Measurements from ENCODE around the gene CD9. TPM values are rescaled to one million over a fixed set of nuclear protein-coding genes. Genes with fewer than 3 reads are reported as not detected.

CD9 gene
- total RNA-seq, 1 donor from 2014 or later, result 241 TPM

DNA sequence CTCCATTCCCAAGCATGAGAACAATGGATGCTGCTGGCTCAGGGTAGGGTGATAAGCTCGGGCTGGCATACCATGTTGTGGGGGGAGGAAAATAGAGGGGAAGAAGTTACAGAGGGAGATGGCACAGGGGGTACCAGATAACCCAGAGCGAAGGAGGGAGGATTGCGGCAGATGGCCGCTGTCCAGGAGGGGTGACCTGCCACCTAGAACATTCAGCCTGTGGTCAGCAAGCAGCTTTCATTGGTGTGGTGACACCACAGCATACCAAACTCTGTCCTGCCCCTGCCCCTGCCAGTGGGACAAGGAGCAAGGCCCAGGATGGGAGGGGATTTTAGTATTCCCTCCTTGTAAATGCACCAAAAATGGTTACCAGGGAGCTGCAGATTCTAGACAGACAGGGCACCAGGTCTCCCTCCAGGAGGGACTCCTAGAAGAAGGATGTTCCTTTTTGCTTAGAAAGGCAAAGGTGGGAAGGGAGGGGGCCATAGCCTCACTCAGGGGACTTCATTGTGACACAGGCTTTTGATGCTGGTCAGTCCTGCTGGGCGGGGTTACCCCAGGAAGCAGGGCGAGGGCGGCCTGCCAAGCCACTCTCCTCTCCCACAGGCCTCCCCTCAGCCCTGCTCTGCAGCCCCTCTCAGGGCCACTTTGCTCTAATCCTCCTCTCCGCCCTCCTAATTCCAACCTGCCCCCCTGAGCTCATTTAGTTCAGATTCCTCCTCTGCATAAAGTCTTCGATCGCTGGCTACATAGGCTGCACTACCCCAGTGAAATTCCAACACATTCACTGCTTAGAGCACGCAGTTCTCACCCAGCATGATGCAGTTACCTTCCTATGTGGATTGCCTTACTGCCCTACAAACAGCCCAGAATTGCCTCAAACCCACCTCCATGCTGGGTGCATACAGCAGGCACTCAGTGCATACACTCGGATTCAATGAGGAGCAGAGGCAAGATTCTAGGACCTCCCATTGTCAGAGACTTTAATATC, 74.3 kb downstream of the CD9 start:
- Histone ChIP-seq H3K27me3 (ENCODE audit: control insufficient read depth, insufficient read depth, low read length) (no peaks in the 10 kb centered on the region), H3K4me3 (ENCODE audit: low read depth, low read length) (no peak overlapping the region), H3K36me3 (ENCODE audit: control insufficient read depth, insufficient read depth, low read length) (no peaks in the 10 kb centered on the region)
- no peak for DNase-seq (ENCODE audit: low read depth)
- TF ChIP-seq, protein P1, sequence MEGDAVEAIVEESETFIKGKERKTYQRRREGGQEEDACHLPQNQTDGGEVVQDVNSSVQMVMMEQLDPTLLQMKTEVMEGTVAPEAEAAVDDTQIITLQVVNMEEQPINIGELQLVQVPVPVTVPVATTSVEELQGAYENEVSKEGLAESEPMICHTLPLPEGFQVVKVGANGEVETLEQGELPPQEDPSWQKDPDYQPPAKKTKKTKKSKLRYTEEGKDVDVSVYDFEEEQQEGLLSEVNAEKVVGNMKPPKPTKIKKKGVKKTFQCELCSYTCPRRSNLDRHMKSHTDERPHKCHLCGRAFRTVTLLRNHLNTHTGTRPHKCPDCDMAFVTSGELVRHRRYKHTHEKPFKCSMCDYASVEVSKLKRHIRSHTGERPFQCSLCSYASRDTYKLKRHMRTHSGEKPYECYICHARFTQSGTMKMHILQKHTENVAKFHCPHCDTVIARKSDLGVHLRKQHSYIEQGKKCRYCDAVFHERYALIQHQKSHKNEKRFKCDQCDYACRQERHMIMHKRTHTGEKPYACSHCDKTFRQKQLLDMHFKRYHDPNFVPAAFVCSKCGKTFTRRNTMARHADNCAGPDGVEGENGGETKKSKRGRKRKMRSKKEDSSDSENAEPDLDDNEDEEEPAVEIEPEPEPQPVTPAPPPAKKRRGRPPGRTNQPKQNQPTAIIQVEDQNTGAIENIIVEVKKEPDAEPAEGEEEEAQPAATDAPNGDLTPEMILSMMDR (IDR thresholded peaks at IDR 0.05; ENCODE audit: insufficient read depth, low read length, poor library complexity, severe bottlenecking), result no peak

DNA sequence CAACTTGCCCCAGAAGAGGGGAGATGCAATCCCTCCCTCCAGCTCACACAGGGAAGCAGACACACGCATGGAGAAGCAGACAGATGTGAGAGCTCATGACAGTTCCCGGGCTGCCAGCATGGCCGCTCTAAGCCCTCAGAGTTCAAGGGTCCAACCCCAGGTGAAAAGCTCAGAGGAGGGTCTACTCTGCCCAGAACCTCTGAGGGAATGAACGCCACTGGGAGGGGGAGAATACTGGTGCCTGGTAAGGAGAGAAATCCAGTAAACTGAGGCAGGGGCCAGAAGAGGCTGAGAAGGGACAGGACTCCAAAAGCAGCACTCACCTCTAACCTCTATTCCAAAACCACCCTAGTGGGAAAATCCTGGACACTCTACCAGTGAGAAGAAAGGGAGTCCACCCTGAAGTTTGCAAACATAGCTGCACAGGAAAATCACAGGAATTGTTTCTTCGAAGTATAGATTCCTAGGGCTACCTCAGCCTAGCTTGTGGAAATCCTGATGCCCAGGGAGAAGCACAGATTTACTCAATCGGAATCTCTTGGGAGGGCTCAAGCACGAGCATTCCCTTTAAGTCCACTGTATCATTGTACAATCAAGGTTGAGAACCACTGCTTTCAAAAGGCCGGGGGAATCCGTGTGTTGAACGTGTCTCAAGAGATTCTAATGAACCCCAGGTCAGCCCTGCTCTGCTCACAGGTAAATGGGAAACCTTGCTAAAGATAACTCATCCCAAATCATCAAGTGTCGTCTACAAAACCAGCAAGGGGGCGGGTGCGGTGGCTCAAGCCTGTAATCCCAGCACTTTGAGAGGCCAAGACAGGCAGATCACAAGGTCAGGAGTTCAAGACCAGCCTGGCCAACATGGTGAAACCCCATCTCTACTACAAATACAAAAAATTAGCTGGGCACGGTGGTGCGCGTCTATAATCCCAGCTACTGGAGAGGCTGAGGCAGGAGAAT, 76.0 kb downstream of the CD9 start:
- Histone ChIP-seq H3K36me3 (ENCODE audit: control insufficient read depth, insufficient read depth, low read length) (no peaks in the 10 kb centered on the region), H3K4me3 (ENCODE audit: low read depth, low read length) (no peak overlapping the region), H3K27me3 (ENCODE audit: control insufficient read depth, insufficient read depth, low read length) (no peaks in the 10 kb centered on the region)
- DNase-seq (ENCODE audit: low read depth), result no peak
- TF ChIP-seq, protein P1 (IDR thresholded peaks at IDR 0.05; ENCODE audit: insufficient read depth, low read length, poor library complexity, severe bottlenecking), result no peak

DNA sequence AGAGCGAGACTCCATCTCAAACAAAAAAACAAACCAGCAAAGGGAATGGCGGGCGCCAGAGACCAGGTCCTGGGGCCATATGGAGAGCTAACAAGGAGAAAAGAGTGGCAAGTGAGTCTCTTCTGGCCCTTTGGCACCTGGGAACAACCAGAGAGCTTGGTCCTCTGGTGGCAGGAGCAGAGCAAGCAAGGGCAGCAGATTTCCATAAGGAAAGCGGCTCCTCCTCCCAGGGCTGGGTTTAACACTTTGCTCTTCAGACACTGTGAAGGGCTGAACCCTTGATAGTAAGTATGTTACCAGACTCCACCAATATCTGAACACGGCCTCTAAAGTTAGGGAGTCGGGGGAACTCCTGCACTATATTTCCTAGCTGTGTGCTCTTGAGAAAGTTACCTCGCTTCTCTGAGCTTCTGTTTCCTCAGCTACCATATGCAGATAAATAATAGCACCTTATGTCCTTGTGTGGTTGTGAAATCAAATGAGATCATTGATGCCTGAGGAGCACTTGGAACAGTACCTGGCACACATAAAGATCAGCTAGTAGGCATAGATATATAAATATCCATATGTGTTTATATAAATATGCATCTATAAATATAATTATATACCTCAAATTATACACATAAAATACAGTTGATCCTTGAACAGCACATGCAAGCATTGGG, 76.9 kb downstream of the CD9 start:
- DNase-seq (ENCODE audit: low read depth), result no peak

DNA sequence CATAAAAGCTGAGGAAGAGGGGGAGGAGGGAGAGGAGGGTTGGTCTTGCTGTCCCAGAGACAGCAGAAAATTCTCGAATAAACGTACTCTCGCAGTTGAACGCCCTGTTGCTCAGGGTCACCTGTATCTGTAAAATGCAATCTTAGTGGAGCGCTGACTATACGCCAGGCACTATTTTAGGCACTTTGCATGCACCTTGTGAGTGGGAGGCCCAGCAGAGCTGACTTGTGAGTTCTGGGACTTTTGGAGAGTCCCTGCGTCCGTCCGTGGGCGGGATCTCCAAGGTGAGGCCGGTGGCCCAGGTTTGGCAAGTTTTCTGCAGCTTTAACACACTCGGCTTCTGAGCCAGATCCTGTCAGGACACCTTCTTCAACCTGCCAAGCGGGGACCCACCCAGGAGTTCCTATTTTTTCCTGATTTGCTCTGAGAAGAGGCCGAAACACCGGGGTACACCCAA, 77.8 kb downstream of the CD9 start:
- Histone ChIP-seq H3K4me3 (ENCODE audit: low read depth, low read length) (peak overlapping the region; percentile 29), H3K36me3 (ENCODE audit: control insufficient read depth, insufficient read depth, low read length) (no peaks in the 10 kb centered on the region), H3K27me3 (ENCODE audit: control insufficient read depth, insufficient read depth, low read length) (no peaks in the 10 kb centered on the region)
- no peak for DNase-seq (ENCODE audit: low read depth)
- TF ChIP-seq, protein P1 (IDR thresholded peaks at IDR 0.05; ENCODE audit: insufficient read depth, low read length, poor library complexity, severe bottlenecking), result no peak

More for the DNA sequence above, 76.9 kb downstream of the CD9 start:
- Histone ChIP-seq H3K36me3 (ENCODE audit: control insufficient read depth, insufficient read depth, low read length) (no peaks in the 10 kb centered on the region), H3K27me3 (ENCODE audit: control insufficient read depth, insufficient read depth, low read length) (no peaks in the 10 kb centered on the region), H3K4me3 (ENCODE audit: low read depth, low read length) (no peak overlapping the region)
- TF ChIP-seq, protein P1 (IDR thresholded peaks at IDR 0.05; ENCODE audit: insufficient read depth, low read length, poor library complexity, severe bottlenecking), result peak; percentile 20

DNA sequence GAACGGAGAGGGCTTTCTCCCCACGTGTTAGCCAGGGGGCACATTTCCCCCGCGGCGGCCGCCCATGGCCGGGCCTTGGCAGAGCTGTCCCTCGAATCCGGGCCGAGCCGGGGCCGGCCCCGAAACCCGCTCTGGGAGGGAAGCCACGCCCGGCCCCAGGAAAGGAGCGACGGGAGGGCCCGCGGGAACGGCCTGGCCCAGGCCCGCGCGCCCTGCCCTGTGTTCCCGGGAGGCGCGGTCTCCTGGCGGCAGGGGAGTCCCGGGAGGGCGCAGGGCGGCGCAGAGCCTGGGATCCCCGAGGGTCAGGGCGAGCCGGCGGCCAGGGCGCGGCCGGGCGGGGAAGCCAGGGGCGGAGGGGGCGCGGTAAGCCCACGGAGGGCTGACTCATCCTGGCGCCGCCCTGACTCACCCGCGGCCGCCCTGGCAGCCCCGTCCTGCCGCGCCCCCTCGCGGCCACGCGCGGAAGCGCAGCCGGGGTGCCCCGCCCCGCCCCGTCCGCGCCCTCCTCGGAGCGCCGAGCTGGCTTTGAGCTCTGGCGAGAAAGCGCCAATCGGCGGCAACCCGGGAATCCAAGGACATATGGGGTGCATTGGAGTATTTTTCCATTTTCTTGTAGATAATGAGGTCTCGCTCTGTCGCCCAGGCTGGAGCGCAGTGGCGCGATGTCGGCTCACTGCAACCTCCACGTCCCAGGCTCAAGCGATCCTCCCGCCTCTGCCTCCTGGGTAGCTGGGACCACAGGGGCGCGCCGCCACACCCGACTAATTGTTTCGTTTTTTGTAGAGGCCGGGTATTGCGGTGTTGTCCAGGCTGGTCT, 78.4 kb downstream of the CD9 start:
- H3K4me3 ChIP-seq (ENCODE audit: low read depth, low read length), result peak overlapping the region; percentile 29
- TF ChIP-seq, protein P1 (IDR thresholded peaks at IDR 0.05; ENCODE audit: insufficient read depth, low read length, poor library complexity, severe bottlenecking), result no peak
- no peak for DNase-seq (ENCODE audit: low read depth)

More for the DNA sequence above, 78.4 kb downstream of the CD9 start:
- H3K36me3 ChIP-seq (ENCODE audit: control insufficient read depth, insufficient read depth, low read length), result no peaks in the 10 kb centered on the region
- H3K27me3 ChIP-seq (ENCODE audit: control insufficient read depth, insufficient read depth, low read length), result no peaks in the 10 kb centered on the region
